Stomach (tissue), 9 donors: ENCODE measurements around the gene SUPT3H. TPM values are rescaled to one million over a fixed set of nuclear protein-coding genes. Genes with fewer than 3 reads are reported as not detected.
A peak's percentile ranks its signal among the peaks of the same experiment; 100 is the strongest.

ENCODE experiments used
- DNase-seq, 2 donors: peaks; one replicate each; pipeline versions ENCODE4 v3.0.0 to v3.0.0-alpha.2; 2013 to 2019
- H3K27ac ChIP-seq, 5 donors: fragments of 200-600 bp in 4 of 5; sonication (generic) in 4 of 5; one replicate each; pipeline ENCODE4 v1.5.1; 2013 to 2019; ENCODE audit warnings: mild to moderate bottlenecking in 1 of 5, moderate library complexity in 1 of 5
- H3K27me3 ChIP-seq, 3 donors: fragments of 200-600 bp; sonication (generic); one replicate each; pipeline ENCODE4 v1.5.1; 2017 to 2019; ENCODE audit warnings: mixed run types in 1 of 3
- H3K36me3 ChIP-seq, 4 donors: fragments of 200-600 bp; sonication (generic); 1 replicate in 3 of 4; 2 replicates in 1 of 4; pipeline ENCODE4 v1.5.1; 2016 to 2019
- H3K4me1 ChIP-seq, 4 donors: fragments of 200-600 bp; sonication (generic); one replicate each; pipeline ENCODE4 v1.5.1; 2016 to 2019
- H3K4me3 ChIP-seq, 4 donors: fragments of 200-600 bp; sonication (generic) in 3 of 4; one replicate each; pipeline ENCODE4 v1.5.1; 2016 to 2019; ENCODE audit warnings: mild to moderate bottlenecking in 1 of 4
- H3K9me3 ChIP-seq, 4 donors: fragments of 200-600 bp; sonication (generic); one replicate each; pipeline ENCODE4 v1.5.1; 2016 to 2019
- EP300 ChIP-seq: sonication (generic); formaldehyde crosslinking; IDR thresholded peaks from one replicate; pipeline ENCODE4 v1.6.1; 2017; ENCODE audit warnings: antibody characterized with exemption
- POLR2A ChIP-seq, 4 donors: fragments of 450-650 bp; IDR thresholded peaks; one replicate each; pipeline ENCODE4 v1.6.1; 2016; ENCODE audit warnings: antibody characterized with exemption in 4 of 4, control low read depth in 2 of 4, mild to moderate bottlenecking in 1 of 4, moderate library complexity in 1 of 4
- POLR2AphosphoS5 ChIP-seq, 3 donors: sonication (generic); formaldehyde crosslinking; IDR thresholded peaks; one replicate each; pipeline ENCODE4 v1.6.1; 2016; ENCODE audit warnings: antibody characterized with exemption in 3 of 3
- WGBS, 5 donors: extraction: QIAGEN DNeasy Blood & Tissue Kit in 3 of 5; methylation state at CpG; one replicate each; pipeline versions ENCODE4 v1.1.5 to v1.1.7; 2013 to 2018; 5-methylcytosine and 5-hydroxymethylcytosine counted together
- intact Hi-C: fragments of 100-400 bp; cut with DNase I; formaldehyde crosslinking; loops from one replicate; pipeline ENCODE4 v1.15.1; 2023; ENCODE audit warnings: low total_unique reads
- polyA plus RNA-seq, 3 donors: library from polyadenylated mRNA; stranded (reverse); fragments of 200-250 nt; gene quantifications; one replicate each; pipeline ENCODE4 v1.2.3, GENCODE V29; 2013
- total RNA-seq, 5 donors: library from RNA; depleted of rRNA; stranded (reverse); fragments of >200 nt; gene quantifications; one replicate each; pipeline versions ENCODE4 v1.1.0 to v1.2.3, GENCODE V29; 2014 to 2016
- TF ChIP-seq, protein P1 (sequence below), 7 experiments: fragments of 450-650 bp in 4 of 7; fragments of 200-600 bp in 3 of 7; sonication (generic) in 3 of 7; IDR thresholded peaks; one replicate each; pipeline ENCODE4 v1.5.1; 2016 to 2019; ENCODE audit warnings: antibody characterized with exemption in 7 of 7, control low read depth in 2 of 7, mild to moderate bottlenecking in 1 of 7
- donor health status: healthy with polysubstance abuse.
- donor health status: Bipolar disorder and iron deficiency.
- donor health status: healthy.

The SUPT3H gene
- total and polyA plus RNA-seq, 8 donors: 0.29 to 16.2 (median 4.0) TPM; not detected in 1

GRCh38 chr6:45138765-45139164 is 239.0 kb downstream of the SUPT3H start:
- intact Hi-C loops: no loop called here
- no peak overlapping the region for H3K27ac ChIP-seq
- DNase-seq: no peak
- no peaks in the 10 kb centered on the region for H3K4me1 ChIP-seq
- peaks cover 0 to 30% (median 16%) of the 10 kb centered on the region in 4 donors for H3K9me3 ChIP-seq
- H3K36me3 ChIP-seq: no peaks in the 10 kb centered on the region
- no peaks in the 10 kb centered on the region for H3K27me3 ChIP-seq
- no peak overlapping the region for H3K4me3 ChIP-seq
- TF ChIP-seq, protein P1, sequence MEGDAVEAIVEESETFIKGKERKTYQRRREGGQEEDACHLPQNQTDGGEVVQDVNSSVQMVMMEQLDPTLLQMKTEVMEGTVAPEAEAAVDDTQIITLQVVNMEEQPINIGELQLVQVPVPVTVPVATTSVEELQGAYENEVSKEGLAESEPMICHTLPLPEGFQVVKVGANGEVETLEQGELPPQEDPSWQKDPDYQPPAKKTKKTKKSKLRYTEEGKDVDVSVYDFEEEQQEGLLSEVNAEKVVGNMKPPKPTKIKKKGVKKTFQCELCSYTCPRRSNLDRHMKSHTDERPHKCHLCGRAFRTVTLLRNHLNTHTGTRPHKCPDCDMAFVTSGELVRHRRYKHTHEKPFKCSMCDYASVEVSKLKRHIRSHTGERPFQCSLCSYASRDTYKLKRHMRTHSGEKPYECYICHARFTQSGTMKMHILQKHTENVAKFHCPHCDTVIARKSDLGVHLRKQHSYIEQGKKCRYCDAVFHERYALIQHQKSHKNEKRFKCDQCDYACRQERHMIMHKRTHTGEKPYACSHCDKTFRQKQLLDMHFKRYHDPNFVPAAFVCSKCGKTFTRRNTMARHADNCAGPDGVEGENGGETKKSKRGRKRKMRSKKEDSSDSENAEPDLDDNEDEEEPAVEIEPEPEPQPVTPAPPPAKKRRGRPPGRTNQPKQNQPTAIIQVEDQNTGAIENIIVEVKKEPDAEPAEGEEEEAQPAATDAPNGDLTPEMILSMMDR (IDR thresholded peaks at IDR 0.05): no peak
- TF ChIP-seq POLR2AphosphoS5 (IDR thresholded peaks at IDR 0.05): no peak
- no peak for TF ChIP-seq POLR2A (IDR thresholded peaks at IDR 0.05)

GRCh38 chr6:45136495-45136894 is 241.2 kb downstream of the SUPT3H start:
- no peaks in the 10 kb centered on the region for H3K36me3 ChIP-seq
- no peak overlapping the region for H3K27ac ChIP-seq
- H3K9me3 ChIP-seq: peaks cover 0 to 17% (median 11%) of the 10 kb centered on the region in 4 donors
- no peaks in the 10 kb centered on the region for H3K4me1 ChIP-seq
- TF ChIP-seq, protein P1 (IDR thresholded peaks at IDR 0.05): no peak
- TF ChIP-seq EP300 (no peak), POLR2A (IDR thresholded peaks at IDR 0.05) (no peak), POLR2AphosphoS5 (IDR thresholded peaks at IDR 0.05) (no peak)
- H3K27me3 ChIP-seq: no peaks in the 10 kb centered on the region
- H3K4me3 ChIP-seq: no peak overlapping the region
- no peak for DNase-seq
- intact Hi-C loops: no loop called here

GRCh38 chr6:45132658-45133294 is 245.0 kb downstream of the SUPT3H start:
- TF ChIP-seq, protein P1 (IDR thresholded peaks at IDR 0.05): no peak
- intact Hi-C loops: no loop called here
- Histone ChIP-seq H3K9me3 (peaks cover 0 to 16% (median 11%) of the 10 kb centered on the region in 4 donors), H3K36me3 (no peaks in the 10 kb centered on the region), H3K27me3 (no peaks in the 10 kb centered on the region), H3K4me3 (no peak overlapping the region), H3K27ac (no peak overlapping the region), H3K4me1 (no peaks in the 10 kb centered on the region)
- no peak for DNase-seq
- WGBS, 5 donors: 40 to 57% (median 55%) methylated on average over 1 of the region's 1 CpG

DNA sequence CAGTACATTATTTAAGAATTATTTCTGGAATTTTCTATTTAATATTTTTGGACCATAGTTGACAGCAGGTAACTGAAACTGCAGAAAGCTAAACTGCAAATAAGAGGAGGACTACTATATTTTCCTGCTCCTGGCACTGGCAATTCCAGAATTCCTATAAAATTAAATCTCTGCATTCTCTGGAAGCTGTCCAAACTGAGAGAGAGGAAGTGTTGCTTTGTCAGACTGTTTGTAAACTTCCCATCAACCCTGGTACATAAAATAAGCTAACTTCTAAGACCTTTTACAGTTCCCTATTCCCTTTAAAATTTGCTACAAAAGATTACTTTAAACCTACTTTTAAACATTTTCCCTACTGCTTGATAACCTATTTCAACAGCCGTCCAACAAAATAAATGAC is 245.7 kb downstream of the SUPT3H start:
- intact Hi-C loops: no loop called here
- no peak overlapping the region for H3K4me3 ChIP-seq
- TF ChIP-seq POLR2AphosphoS5 (IDR thresholded peaks at IDR 0.05) (no peak), EP300 (no peak), POLR2A (IDR thresholded peaks at IDR 0.05) (no peak)
- TF ChIP-seq, protein P1 (IDR thresholded peaks at IDR 0.05): no peak
- no peaks in the 10 kb centered on the region for H3K4me1 ChIP-seq
- H3K9me3 ChIP-seq: peaks cover 0 to 14% (median 8%) of the 10 kb centered on the region in 4 donors
- peak in 1 of 2 donors; percentile 28 for DNase-seq
- no peak overlapping the region for H3K27ac ChIP-seq
- no peaks in the 10 kb centered on the region for H3K27me3 ChIP-seq
- no peaks in the 10 kb centered on the region for H3K36me3 ChIP-seq
- 66 to 81% (median 69%) methylated on average over 1 of the region's 1 CpG for WGBS, 5 donors
